Ovary (tissue), 9 donors: ENCODE results near the gene RALGPS2. TPM values are rescaled to one million over a fixed set of nuclear protein-coding genes. Genes with fewer than 3 reads are reported as not detected.

Experiments used
- DNase-seq, 5 donors: peaks; one replicate each; pipeline ENCODE4 v3.0.0-alpha.2; 2019 to 2020
- H3K27ac ChIP-seq, 2 donors: fragments of 200-600 bp; one replicate each; pipeline versions ENCODE4 v1.5.1 to v1.8.0; 2019 to 2022
- H3K27me3 ChIP-seq: fragments of 200-600 bp; one replicate; pipeline ENCODE4 v1.8.0; 2022
- H3K36me3 ChIP-seq: fragments of 200-600 bp; sonication (generic); one replicate; pipeline ENCODE4 v1.5.1; 2019
- H3K4me1 ChIP-seq: one replicate; pipeline ENCODE4 v1.8.1; 2013; ENCODE audit warnings: mild to moderate bottlenecking, moderate library complexity; ENCODE audit not compliant: insufficient read depth
- H3K4me3 ChIP-seq: fragments of 200-600 bp; sonication (generic); one replicate; pipeline ENCODE4 v1.5.1; 2017
- H3K9me3 ChIP-seq, 2 donors: fragments of 200-600 bp in 1 of 2; sonication (generic) in 1 of 2; one replicate each; pipeline versions ENCODE4 v1.5.1 to v1.8.1; 2013 to 2019; ENCODE audit warnings: mild to moderate bottlenecking in 1 of 2, moderate library complexity in 1 of 2
- EP300 ChIP-seq: sonication (generic); formaldehyde crosslinking; IDR thresholded peaks from one replicate; pipeline ENCODE4 v1.6.1; 2017; ENCODE audit warnings: antibody characterized with exemption
- POLR2A ChIP-seq: fragments of 450-650 bp; IDR thresholded peaks from one replicate; pipeline ENCODE4 v1.6.1; 2017; ENCODE audit warnings: antibody characterized with exemption, mild to moderate bottlenecking, moderate library complexity
- WGBS, 3 donors: extraction: QIAGEN DNeasy Blood & Tissue Kit in 1 of 3; methylation state at CpG; one replicate each; pipeline versions ENCODE4 v1.1.5 to v1.1.7; 2013 to 2017; 5-methylcytosine and 5-hydroxymethylcytosine counted together
- intact Hi-C, 4 donors: fragments of 100-400 bp; cut with DNase I; formaldehyde crosslinking; loops; one replicate each; pipeline versions ENCODE4 v1.11.0 to v1.15.1; 2022 to 2023
- polyA plus RNA-seq, 2 donors: library from polyadenylated mRNA; stranded (reverse); fragments of 200-250 nt in 1 of 2; fragments of 350-450 nt in 1 of 2; fragmentation: Illumina TruSeq in 1 of 2; extraction: RNeasy Lipid Tissue Mini Kit (QIAGEN cat#74804) in 1 of 2; gene quantifications; one replicate each; pipeline ENCODE4 v1.2.3, GENCODE V29; 2013 to 2014
- total RNA-seq, 7 donors: library from RNA; depleted of rRNA in 2 of 7; stranded (reverse); fragments of >200 nt in 2 of 7; fragmentation: NEBNext Ultra II Directional in 3 of 7; extraction: Animal tissue kit (Norgen Biotek cat#: 25700) in 3 of 7; gene quantifications; one replicate each; pipeline versions ENCODE4 v1.1.0 to v1.2.4, GENCODE V29; 2016 to 2023
- TF ChIP-seq, protein P1 (sequence below), 3 donors: fragments of 450-650 bp in 2 of 3; fragments of 200-600 bp in 1 of 3; IDR thresholded peaks; one replicate each; pipeline versions ENCODE4 v1.5.1 to v1.8.0; 2016 to 2022; ENCODE audit warnings: antibody characterized with exemption in 3 of 3, mild to moderate bottlenecking in 1 of 3
- donor health status: DM: no; HTN: no; CAD: no; lungs with moderate emphysema.
- donor health status: DM: no; HTN: no; CAD: no.
- donor health status: Bipolar disorder and iron deficiency.
- donor health status: DM: yes; HTN: yes; CAD: no.
- donor health status: DM: no; HTN: no; CAD: no.
- donor health status: DM: yes; HTN: yes; CAD: no.

The RALGPS2 gene
- total and polyA plus RNA-seq, 9 donors, result 6.4 to 43.4 (median 25.0) TPM

DNA sequence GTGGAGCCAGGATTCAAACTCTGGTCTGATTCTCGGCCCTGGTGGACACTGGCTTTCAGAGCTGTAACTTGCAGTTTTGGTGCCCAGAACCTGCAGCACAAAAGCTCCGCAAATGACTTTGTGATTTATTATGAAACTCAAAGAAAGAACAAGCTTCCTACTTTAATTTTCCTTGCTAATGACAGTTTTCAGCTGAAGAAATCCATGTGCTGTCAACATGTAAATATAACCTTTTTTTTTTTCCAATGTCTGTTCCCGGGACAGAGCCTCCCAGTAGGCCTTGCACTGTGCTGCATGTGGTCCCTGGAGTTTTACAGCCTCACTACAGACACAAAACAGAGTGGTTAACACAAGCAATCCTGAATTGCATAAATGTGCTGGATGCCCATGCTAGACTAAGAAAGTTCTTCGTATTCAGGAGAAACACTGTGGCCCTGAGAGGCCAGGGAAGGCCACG is 208.1 kb downstream of the RALGPS2 start:
- Histone ChIP-seq H3K4me3 (no peak overlapping the region), H3K36me3 (no peaks in the 10 kb centered on the region), H3K4me1 (peaks cover 33% of the 10 kb centered on the region), H3K27ac (peak overlapping the region; percentile 21 to 53), H3K9me3 (no peaks in the 10 kb centered on the region), H3K27me3 (no peaks in the 10 kb centered on the region)
- 26 to 44% (median 43%) methylated on average over 5 of the region's 5 CpGs for WGBS, 3 donors
- DNase-seq, result peak in 1 of 5 donors; percentile 35
- intact Hi-C loops, result loop anchor here in 3 of 4 donors (1.0 to 10.0 kb wide), 4 partner anchors 19 to 118 kb away; no protein-coding TSS in a partner anchor
- TF ChIP-seq EP300, result no peak
- TF ChIP-seq, protein P1, sequence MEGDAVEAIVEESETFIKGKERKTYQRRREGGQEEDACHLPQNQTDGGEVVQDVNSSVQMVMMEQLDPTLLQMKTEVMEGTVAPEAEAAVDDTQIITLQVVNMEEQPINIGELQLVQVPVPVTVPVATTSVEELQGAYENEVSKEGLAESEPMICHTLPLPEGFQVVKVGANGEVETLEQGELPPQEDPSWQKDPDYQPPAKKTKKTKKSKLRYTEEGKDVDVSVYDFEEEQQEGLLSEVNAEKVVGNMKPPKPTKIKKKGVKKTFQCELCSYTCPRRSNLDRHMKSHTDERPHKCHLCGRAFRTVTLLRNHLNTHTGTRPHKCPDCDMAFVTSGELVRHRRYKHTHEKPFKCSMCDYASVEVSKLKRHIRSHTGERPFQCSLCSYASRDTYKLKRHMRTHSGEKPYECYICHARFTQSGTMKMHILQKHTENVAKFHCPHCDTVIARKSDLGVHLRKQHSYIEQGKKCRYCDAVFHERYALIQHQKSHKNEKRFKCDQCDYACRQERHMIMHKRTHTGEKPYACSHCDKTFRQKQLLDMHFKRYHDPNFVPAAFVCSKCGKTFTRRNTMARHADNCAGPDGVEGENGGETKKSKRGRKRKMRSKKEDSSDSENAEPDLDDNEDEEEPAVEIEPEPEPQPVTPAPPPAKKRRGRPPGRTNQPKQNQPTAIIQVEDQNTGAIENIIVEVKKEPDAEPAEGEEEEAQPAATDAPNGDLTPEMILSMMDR (IDR thresholded peaks at IDR 0.05), result no peak
- TF ChIP-seq POLR2A, result no peak

DNA sequence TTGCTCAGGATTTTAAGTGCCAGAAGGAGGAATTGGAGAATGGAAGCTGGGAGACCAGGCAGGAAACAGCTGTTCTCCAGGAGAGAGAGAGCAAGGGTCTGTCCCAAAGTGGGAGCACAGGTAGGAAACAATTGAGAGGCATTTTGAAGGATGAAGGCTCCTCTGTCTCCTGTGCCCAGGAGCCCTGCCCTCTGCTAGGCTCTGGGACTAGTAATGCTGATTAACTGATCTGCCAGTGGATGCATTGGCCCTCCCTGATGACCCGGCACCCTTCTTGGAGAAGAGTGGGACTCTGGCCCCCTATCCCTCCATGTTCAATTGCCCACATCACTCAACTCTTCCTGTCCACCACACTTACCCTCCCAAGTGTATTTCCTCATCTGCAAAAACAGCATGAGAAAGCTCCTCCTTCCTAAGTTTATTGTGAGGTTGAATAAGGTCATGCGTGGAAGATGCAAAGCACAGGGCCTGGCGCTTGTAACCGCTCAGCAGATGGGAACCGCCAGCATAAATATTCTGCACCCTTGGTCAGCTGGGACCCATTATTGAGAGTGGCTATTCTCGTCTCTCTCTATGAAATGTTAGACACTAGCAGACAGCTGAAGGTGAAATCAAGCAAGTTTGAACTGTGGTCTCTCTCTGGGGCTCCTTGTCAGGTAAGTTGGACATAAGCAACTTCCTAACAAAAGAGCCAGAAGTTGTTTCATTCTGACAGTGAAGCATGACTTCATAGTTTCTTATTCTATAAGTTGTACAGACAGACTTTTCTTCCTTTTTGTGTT is 208.9 kb downstream of the RALGPS2 start:
- Histone ChIP-seq H3K27ac (peak overlapping the region; percentile 21 to 53), H3K36me3 (no peaks in the 10 kb centered on the region), H3K27me3 (no peaks in the 10 kb centered on the region), H3K4me3 (no peak overlapping the region), H3K4me1 (peaks cover 36% of the 10 kb centered on the region), H3K9me3 (no peaks in the 10 kb centered on the region)
- DNase-seq, result peak in 1 of 5 donors; percentile 23
- WGBS, 3 donors, result 74 to 95% (median 94%) methylated on average over 6 of the region's 6 CpGs
- intact Hi-C loops, result loop anchor here in 3 of 4 donors (1.0 to 10.0 kb wide), 4 partner anchors 20 to 119 kb away; no protein-coding TSS in a partner anchor
- TF ChIP-seq, protein P1 (IDR thresholded peaks at IDR 0.05), result no peak
- TF ChIP-seq EP300, result no peak
- TF ChIP-seq POLR2A, result no peak

GRCh38 chr1:178934546-178934945 is 209.5 kb downstream of the RALGPS2 start:
- peak in 1 of 5 donors; percentile 15 for DNase-seq

DNA sequence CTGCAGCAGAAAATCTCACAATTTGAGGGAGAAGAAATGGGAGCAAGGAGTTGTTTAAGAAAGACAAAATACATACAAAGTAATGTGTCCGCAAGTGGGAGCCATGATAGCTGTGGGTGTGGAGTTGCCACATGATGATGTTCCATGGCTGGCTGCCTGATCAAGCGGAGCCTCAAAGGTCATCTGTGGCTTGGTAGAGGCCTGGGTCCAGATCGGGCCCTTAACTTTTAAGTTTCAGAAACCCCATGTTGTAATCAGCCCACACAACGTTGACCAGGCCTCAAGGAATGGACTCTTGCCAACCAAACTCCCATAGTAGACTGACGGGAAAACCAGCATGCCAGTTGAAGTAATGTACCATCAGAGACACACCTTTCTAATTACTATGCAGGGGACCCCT is 210.6 kb downstream of the RALGPS2 start:
- H3K4me3 ChIP-seq, result no peak overlapping the region
- peaks cover 39% of the 10 kb centered on the region for H3K4me1 ChIP-seq
- H3K9me3 ChIP-seq, result no peaks in the 10 kb centered on the region
- intact Hi-C loops, result loop anchor here in 2 of 4 donors (10.0 kb wide), 2 partner anchors 71 to 121 kb away; no protein-coding TSS in a partner anchor
- no peaks in the 10 kb centered on the region for H3K27me3 ChIP-seq
- TF ChIP-seq EP300, result no peak
- TF ChIP-seq, protein P1 (IDR thresholded peaks at IDR 0.05), result no peak
- H3K36me3 ChIP-seq, result no peaks in the 10 kb centered on the region
- WGBS, 3 donors, result 63 to 74% (median 73%) methylated on average over 5 of the region's 5 CpGs
- no peak overlapping the region for H3K27ac ChIP-seq
- peak in 2 of 5 donors; percentile 20 to 33 for DNase-seq

More at GRCh38 chr1:178934546-178934945, 209.5 kb downstream of the RALGPS2 start:
- H3K36me3 ChIP-seq, result no peaks in the 10 kb centered on the region
- H3K27ac ChIP-seq, result peak overlapping the region in 1 of 2 donors; percentile 53
- TF ChIP-seq, protein P1 (IDR thresholded peaks at IDR 0.05), result no peak
- TF ChIP-seq POLR2A (no peak), EP300 (no peak)
- no peaks in the 10 kb centered on the region for H3K9me3 ChIP-seq
- 88 to 93% (median 92%) methylated on average over 3 of the region's 3 CpGs for WGBS, 3 donors
- H3K4me1 ChIP-seq, result peaks cover 41% of the 10 kb centered on the region
- intact Hi-C loops, result loop anchor here in 3 of 4 donors (5.0 to 10.0 kb wide), 3 partner anchors 67 to 120 kb away; no protein-coding TSS in a partner anchor
- H3K4me3 ChIP-seq, result no peak overlapping the region
- H3K27me3 ChIP-seq, result no peaks in the 10 kb centered on the region
